ENCODE measurements around the gene SIRPB1.
"Not testable (repeated sequence)": the region's sequence is repeated elsewhere in the genome, so short reads cannot be mapped to it uniquely, and the experiment has no call there.

Gene SIRPB1

DNA sequence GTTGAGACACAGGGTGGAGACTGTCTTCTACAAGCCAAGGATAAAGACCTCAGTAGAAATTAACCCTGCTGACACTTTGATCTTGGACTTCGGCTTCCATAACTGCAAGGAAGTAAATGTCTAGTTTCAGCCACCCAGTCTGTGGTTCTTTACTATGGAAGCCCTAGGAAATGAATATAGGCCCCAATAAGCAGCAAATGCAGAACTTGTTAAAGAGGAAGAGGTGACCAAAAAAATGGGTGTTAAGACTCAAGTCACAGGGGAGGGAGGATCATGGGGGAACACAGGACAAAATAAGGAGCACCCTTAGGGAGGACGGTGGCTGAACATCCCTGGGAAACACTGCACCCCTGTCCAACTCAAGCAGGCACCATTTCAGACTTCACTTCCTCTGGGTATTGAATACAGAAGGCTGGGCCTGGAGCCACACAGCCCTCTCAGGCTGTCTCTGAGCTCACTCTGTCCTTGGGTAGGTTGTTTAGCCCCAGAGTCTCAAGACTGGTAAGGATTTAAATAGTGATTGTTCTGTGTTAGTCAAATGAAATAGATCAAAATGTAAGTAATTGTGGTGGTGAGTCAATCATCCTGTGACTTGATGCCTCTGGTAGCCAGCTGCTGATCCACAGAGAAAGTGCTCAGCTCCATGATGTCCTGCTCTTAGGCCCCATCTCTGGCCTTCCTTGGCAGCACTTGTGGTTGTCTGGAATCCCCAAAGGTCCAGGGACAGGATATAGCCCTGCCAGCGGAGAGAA lies 31.9 kb downstream of the SIRPB1 start:
- no peak for DNase-seq

DNA sequence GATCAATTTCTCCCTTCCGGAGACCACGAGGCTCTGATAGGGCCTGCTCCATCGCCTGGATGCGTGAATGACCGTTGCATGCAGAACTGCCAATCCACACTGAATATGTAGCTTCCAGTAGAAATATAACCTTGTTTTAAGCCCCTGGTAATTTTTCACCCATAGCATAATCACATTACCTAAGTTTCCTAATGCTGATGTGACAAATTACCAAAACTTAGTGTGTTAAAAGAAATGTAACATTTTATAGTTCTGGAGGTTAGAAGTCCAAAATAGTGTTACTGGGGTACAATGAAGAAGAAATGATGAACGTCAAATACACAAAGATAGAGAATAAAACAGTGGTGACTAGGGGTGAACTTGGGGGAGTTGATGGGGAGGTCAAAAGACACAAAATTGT lies 40.3 kb downstream of the SIRPB1 start:
- DNase-seq, result no peak

DNA sequence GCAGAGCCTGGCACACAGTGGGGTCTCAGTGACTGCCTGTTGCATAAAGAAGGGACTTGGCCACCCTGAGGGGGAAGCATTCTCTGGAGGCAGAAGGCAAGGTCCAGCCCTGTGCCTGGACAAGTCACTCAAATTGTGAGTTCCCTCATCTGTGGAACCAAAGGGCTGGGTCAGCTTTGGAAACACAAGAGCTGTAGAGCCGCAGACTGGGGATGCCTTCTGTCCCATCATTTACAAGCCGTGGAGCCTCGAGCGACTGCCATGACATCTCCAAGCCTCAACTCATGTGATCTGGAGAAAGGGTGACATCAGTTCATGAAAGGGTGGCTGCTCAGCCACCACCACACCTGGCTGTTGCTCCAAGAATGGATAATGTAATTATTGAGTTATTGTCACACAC lies 41.9 kb downstream of the SIRPB1 start:
- DNase-seq, result no peak

DNA sequence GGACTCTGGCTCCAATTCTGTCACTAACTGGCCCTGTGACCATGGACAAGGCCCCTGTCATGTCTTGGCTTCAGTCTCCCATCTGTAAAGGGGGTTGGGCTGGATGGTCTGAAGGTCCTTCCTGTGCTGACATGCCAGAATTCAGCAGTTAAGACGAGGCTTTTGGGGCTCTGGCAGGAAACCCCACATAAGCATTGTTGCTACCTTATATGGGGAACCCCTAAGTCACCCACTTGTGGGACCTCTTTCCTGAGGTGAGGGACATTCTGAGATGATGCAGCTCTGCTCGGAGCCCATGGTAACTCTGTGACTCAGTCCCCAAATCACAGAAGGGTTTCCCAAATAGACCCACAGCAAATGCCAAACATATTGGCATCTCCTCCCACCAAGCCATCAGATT lies 42.5 kb downstream of the SIRPB1 start:
- DNase-seq, result not testable (repeated sequence)

DNA sequence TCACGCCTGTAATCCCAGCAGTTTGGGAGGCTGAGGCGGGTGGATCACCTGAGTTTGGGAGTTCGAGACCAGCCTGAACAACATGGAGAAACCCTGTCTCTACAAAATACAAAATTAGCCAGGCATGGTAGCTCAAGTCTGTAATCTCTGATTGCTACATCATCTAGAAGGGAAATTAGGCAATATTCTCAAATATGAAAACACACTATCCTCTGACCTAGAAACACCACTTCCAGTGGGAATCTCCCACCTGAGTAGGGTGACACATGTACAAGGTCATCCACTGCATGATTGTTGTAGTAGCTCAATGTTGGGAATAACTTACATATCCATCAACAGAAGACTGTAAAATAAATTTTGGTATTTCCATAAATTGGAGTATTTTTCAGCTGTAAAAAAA lies 43.2 kb downstream of the SIRPB1 start:
- DNase-seq, result no peak

DNA sequence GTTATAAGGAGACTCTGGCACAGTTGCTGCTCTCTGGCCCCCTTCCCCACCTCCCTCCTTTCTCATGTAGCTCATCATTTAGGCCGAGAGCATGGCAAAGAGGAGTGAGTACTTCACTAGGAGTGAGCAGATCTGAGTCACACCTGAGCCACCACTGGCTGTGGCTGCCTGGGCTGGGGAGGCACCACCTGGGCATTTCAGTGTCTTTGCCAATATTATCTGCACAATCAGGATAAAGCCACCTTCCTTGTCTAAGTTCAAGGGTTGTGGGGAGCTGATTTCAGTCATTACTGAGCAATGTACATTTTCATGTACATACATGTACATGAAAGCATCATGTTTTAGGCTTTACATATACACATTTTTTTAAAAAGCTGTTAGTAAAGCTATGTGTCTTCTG lies 43.8 kb downstream of the SIRPB1 start:
- peak; percentile 39 for DNase-seq

DNA sequence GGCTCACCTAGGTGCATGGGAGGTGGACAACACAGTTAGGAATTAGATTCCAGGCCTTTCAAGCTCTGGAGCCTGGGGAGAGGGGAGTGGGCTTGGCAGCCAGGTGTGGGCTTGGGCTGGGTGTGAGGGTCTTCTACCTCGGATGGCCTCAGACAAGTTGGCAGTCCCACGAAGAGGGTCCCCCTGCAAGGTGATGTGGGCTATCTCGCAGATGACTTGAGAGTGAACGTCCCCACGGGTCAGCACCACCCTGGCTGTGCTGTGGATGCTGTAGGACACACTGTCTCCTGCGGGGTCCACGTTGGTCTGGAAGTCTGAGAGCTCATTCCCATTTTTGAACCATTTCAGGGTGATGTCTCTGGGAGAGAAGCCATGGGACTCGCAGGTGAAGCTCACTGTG lies 48.2 kb downstream of the SIRPB1 start:
- not testable (repeated sequence) for DNase-seq

All from stimulated activated CD8-positive, alpha-beta memory T cell treated with anti-CD3 and anti-CD28 coated beads, Interleukin-4, amount 100 ng/mL, for 48 hours (primary cell).